Chondrocyte (in vitro differentiated cells): ENCODE results near the gene GADD45GIP1. TPM values are rescaled to one million over a fixed set of nuclear protein-coding genes. Genes with fewer than 3 reads are reported as not detected.
A peak's percentile ranks its signal among the peaks of the same experiment; 100 is the strongest.

ENCODE experiments used
- DNase-seq: peaks from one replicate; pipeline ENCODE4 v3.0.0; 2021; ENCODE audit warnings: mixed read lengths, low spot score
- H3K27ac Mint-ChIP-seq: one replicate; pipeline ENCODE4 v1.8.0; 2021; ENCODE audit warnings: mild to moderate bottlenecking, moderate library complexity, mixed read lengths; ENCODE audit not compliant: unreplicated experiment
- H3K27me3 Mint-ChIP-seq: 2 replicates; pipeline ENCODE4 v1.8.0; 2021; ENCODE audit warnings: low read depth, mixed read lengths
- H3K36me3 Mint-ChIP-seq: 2 replicates; pipeline ENCODE4 v1.8.0; 2021; ENCODE audit warnings: low read depth, mixed read lengths
- H3K4me1 Mint-ChIP-seq: 2 replicates; pipeline ENCODE4 v1.8.0; 2021; ENCODE audit warnings: low read depth, mild to moderate bottlenecking, mixed read lengths
- H3K4me3 Mint-ChIP-seq: one replicate; pipeline ENCODE4 v1.8.0; 2021; ENCODE audit warnings: mild to moderate bottlenecking, moderate library complexity, mixed read lengths; ENCODE audit not compliant: unreplicated experiment
- H3K9me3 Mint-ChIP-seq: 2 replicates; pipeline ENCODE4 v1.8.0; 2021; ENCODE audit warnings: low read depth, mixed read lengths
- total RNA-seq: library from RNA; stranded (reverse); gene quantifications from 3 replicates; pipeline ENCODE4 v1.2.1, GENCODE V29; 2021
- TF ChIP-seq, protein P1 (sequence below): fragments of 200-600 bp; sonication (generic); IDR thresholded peaks from 2 replicates; pipeline ENCODE4 v1.5.0; 2021; ENCODE audit warnings: antibody characterized with exemption, mild to moderate bottlenecking, moderate library complexity

GADD45GIP1 gene
- total RNA-seq, 1 donor from 2014 or later: 29.1 TPM

DNA sequence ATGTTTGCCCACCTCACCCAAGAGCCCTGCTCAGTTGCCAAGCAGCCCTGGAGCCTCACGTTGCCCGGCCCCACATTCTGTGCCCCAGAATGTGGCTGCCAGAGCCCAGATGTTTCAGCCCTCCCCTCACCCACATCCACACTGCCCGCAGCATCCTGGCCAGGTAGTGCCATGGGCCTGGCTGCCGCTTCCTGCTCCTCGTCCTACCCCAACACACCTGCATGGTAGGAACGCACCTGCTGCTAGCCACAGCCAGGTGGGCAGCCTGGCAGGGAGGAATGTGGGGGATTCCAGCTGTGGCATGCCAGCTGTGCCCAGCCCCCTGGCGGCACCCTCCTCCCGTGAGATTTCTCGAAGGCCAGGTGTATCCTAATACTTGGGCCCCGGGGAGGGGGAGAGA is 30.8 kb upstream of the GADD45GIP1 start:
- H3K9me3 Mint-ChIP-seq: no peaks in the 10 kb centered on the region
- no peak overlapping the region for H3K27ac Mint-ChIP-seq
- no peak for DNase-seq
- no peak overlapping the region for H3K4me3 Mint-ChIP-seq
- no peaks in the 10 kb centered on the region for H3K36me3 Mint-ChIP-seq
- TF ChIP-seq, protein P1, sequence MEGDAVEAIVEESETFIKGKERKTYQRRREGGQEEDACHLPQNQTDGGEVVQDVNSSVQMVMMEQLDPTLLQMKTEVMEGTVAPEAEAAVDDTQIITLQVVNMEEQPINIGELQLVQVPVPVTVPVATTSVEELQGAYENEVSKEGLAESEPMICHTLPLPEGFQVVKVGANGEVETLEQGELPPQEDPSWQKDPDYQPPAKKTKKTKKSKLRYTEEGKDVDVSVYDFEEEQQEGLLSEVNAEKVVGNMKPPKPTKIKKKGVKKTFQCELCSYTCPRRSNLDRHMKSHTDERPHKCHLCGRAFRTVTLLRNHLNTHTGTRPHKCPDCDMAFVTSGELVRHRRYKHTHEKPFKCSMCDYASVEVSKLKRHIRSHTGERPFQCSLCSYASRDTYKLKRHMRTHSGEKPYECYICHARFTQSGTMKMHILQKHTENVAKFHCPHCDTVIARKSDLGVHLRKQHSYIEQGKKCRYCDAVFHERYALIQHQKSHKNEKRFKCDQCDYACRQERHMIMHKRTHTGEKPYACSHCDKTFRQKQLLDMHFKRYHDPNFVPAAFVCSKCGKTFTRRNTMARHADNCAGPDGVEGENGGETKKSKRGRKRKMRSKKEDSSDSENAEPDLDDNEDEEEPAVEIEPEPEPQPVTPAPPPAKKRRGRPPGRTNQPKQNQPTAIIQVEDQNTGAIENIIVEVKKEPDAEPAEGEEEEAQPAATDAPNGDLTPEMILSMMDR: no peak
- H3K27me3 Mint-ChIP-seq: no peaks in the 10 kb centered on the region
- H3K4me1 Mint-ChIP-seq: peaks cover 9% of the 10 kb centered on the region

DNA sequence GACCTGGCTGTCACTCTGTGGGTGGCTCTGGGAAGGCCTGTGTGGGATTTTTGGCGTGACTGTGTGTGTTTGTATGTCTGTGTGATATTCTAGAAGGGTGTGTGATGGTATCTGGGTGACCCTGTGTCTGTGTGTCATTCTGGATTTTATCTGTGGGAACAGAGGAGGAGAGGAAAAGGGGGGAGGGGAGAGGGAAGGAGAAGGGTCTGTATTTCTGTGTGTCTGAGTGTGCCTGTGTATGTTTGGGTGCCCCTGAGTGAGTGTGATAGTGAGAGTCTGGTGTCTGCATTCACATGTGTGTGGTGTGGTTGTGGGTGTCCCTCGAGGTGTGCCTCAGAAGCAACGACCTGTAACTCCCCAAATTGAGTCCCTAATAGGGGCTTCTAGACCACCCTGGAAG is 30.2 kb upstream of the GADD45GIP1 start:
- H3K4me3 Mint-ChIP-seq: no peak overlapping the region
- H3K4me1 Mint-ChIP-seq: peaks cover 9% of the 10 kb centered on the region
- TF ChIP-seq, protein P1: no peak
- no peaks in the 10 kb centered on the region for H3K9me3 Mint-ChIP-seq
- no peaks in the 10 kb centered on the region for H3K36me3 Mint-ChIP-seq
- no peaks in the 10 kb centered on the region for H3K27me3 Mint-ChIP-seq
- H3K27ac Mint-ChIP-seq: no peak overlapping the region
- DNase-seq: no peak

DNA sequence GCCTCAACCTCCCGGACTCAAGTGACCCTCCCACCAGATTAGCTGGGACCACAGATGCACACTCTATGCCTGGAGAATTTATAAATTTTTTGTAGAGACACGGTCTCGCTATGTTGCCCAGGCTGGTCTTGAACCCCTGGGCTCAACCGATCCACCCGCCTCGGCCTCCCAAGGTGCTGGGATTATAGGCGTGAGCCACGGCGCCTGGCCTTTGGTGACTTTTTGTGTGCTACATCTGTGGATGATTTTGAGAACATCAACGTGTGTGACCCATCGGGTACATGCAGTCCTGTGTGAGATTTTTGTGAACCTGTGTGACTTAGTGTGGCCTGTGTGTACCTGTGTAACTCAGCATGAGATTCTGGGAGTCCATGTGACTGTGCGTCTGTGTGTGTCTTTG is 29.7 kb upstream of the GADD45GIP1 start:
- Mint-ChIP-seq H3K4me3 (no peak overlapping the region), H3K36me3 (no peaks in the 10 kb centered on the region), H3K27me3 (no peaks in the 10 kb centered on the region), H3K27ac (no peak overlapping the region), H3K9me3 (no peaks in the 10 kb centered on the region), H3K4me1 (peaks cover 9% of the 10 kb centered on the region)
- no peak for DNase-seq
- TF ChIP-seq, protein P1: no peak

DNA sequence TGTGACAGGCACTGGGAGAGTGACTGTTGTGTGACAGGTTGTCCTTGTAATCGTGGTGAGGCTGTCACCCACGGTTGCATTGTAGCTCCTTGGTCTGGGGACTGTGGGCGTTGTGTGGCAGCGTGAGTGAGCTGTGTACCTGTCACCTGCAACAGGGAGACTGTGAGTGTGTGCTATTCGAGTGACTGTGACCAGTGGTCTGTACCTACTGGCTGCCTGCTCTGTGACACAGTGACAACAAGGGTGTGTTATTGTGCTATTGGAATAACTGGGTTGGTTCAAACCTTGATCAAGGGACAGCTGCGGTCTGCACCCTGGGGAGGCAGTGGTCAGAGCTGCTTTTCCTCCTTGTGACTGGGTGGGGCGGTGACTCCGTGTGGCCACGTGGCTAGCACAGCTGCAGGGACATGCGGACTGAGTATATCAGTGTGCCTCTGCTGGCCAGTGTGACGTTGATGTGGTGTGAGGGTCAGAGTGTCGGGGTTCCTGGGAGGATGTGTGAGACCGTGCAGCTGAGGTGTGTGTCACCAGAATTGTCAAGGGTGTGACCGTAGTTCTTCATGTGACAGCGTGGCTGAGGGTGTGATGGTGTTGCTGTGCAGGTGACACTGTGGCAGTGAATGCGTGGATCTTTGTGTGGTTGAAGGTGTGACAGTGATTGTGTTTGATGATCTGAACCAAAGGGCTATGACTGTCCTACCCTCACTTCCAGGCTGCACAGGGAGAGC is 28.2 kb upstream of the GADD45GIP1 start:
- TF ChIP-seq, protein P1: peak; percentile 24
- Mint-ChIP-seq H3K36me3 (no peaks in the 10 kb centered on the region), H3K27me3 (no peaks in the 10 kb centered on the region), H3K4me3 (no peak overlapping the region), H3K4me1 (peaks cover 9% of the 10 kb centered on the region), H3K9me3 (no peaks in the 10 kb centered on the region), H3K27ac (peak overlapping the region; percentile 81)
- DNase-seq: no peak

DNA sequence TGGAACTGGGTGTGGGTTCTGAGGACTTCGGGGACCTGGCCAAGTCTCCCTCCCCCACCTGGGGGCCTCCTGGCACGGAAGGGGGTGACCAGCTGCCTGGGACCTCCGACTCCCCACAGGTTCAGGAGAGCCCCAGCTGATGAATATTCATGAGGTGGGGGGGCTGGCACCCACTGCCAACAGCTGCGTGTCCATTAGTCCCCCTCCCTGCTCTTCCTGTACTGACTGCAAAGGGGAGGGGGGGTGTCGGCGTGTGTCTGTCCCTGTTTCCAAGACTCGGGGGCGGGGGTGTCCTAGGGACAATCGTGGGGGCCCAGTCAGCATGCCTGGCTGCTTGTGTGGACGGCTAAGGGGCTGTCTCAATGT is 27.6 kb upstream of the GADD45GIP1 start:
- H3K4me3 Mint-ChIP-seq: no peak overlapping the region
- DNase-seq: no peak
- TF ChIP-seq, protein P1: no peak
- peaks cover 9% of the 10 kb centered on the region for H3K4me1 Mint-ChIP-seq
- no peaks in the 10 kb centered on the region for H3K36me3 Mint-ChIP-seq
- no peaks in the 10 kb centered on the region for H3K27me3 Mint-ChIP-seq
- H3K9me3 Mint-ChIP-seq: no peaks in the 10 kb centered on the region
- H3K27ac Mint-ChIP-seq: peak overlapping the region; percentile 81
